ENCODE results near the gene TIGD1.
A peak's percentile ranks its signal among the peaks of the same experiment; 100 is the strongest.
"Not testable (repeated sequence)": the region's sequence is repeated elsewhere in the genome, so short reads cannot be mapped to it uniquely, and the experiment has no call there.

Gene TIGD1

DNA sequence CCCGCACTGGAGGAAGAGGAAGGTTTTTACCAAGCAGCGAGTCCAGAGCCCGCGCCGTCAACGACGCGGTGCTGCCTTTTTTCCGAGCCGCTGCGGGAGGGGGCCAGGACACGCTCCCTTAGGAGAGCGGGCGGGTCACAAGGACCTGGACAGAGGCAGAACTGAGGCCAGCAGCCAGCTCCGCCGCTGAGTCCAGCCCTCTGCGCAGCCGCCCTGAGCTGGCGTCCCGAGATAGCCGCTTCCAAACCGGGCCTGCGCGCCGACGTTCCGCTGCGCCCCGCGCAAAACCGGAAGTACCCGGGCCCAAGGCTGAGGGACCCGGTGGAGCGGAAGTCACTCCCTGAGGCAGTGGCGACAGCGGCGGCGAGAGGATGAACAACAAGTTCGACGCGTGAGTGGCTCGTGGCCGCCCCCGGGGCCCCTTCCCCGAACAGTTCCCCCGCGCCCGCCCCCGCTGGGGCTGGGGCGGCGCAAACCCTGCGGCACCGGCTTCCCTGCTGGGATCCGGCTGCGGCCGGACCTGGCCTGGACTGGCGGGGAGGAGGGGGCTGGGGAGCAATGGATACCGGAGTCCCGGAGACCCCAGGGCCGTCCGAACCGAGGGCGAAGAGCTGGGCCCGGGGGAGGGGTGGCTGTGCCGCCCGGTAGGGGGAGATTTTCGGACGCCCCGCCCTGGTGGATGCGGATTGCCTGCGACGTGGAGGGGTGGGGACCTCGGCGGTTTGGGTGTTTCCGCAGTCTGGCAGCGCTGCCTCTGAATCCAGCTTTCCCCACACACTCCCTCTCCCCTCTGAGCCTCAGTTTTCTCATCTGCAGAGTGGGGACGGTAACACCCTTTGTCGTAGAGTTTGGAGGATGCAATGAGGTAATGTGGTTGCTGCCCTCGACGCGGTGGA, at the start of gene TIGD1, which contains the start of gene EIF4E2:
Gene TIGD1, minus strand, starts transcription at position 204 of the 896 bp plus-strand sequence. CDS start 675 bp downstream, outside the sequence.
Gene EIF4E2, plus strand, starts transcription at position 336 of the 896 bp plus-strand sequence. Its CDS starts 36 bp downstream, at position 372.
- DNase-seq: peak; percentile 91

DNA sequence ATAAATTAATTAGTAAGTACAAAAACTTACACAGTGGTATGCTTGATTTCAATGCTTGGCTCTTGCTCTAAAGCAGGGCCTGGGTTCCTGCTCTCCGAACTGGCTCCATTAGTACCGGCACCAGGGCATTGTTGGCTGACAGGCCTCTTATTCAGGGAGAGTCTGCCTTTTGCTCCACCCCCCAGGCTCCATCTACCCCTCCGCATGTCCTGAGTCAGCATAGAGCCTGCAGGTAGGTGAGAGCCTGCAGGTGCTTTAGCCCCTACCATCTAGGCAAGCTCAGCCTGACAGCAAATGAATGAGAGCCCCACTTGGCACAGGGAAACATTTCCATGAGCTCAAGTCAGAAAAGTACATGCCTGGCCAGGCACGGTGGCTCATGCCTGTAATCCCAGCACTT, 47.9 kb upstream of the TIGD1 start:
- DNase-seq: no peak

DNA sequence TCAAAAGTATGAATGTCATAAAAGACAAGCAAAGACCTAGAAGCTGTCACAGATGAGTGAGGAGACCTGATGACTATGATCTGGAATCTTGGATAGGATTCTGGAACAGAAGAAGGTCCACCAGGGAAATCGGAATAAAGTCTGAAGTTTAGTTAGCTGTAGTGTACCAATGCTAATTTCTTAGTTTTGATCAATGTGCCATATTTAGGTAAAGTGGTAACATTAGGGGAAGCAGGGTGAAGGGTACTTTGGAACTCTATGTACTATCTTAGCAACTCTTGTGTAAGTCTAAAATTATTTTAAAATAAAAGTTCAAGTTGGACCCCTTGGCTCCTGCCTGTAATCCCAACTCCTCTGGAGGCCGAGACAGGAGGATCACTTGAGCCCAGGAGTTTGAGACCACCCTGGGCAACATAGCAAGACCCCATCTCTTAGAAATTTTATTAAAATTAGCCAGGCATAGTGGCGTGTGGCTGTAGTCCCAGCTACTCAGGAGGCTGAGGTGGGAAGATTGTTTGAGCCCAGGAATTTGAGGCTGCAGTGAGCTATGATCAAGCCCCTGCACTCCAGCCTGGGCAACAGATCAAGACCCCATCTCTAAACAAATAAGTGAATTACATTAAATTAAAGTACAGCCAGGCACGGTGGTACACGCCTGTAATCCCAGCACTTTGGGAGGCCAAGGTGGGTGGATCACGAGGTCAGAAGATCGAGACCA, 47.2 kb upstream of the TIGD1 start:
- DNase-seq: no peak

- DNase-seq: no peak
These were observed 43.6 kb upstream of the TIGD1 start for GRCh38 chr2:232593982-232594381.

GRCh38 chr2:232592772-232593395, 42.5 kb upstream of the TIGD1 start:
- DNase-seq: no peak

DNA sequence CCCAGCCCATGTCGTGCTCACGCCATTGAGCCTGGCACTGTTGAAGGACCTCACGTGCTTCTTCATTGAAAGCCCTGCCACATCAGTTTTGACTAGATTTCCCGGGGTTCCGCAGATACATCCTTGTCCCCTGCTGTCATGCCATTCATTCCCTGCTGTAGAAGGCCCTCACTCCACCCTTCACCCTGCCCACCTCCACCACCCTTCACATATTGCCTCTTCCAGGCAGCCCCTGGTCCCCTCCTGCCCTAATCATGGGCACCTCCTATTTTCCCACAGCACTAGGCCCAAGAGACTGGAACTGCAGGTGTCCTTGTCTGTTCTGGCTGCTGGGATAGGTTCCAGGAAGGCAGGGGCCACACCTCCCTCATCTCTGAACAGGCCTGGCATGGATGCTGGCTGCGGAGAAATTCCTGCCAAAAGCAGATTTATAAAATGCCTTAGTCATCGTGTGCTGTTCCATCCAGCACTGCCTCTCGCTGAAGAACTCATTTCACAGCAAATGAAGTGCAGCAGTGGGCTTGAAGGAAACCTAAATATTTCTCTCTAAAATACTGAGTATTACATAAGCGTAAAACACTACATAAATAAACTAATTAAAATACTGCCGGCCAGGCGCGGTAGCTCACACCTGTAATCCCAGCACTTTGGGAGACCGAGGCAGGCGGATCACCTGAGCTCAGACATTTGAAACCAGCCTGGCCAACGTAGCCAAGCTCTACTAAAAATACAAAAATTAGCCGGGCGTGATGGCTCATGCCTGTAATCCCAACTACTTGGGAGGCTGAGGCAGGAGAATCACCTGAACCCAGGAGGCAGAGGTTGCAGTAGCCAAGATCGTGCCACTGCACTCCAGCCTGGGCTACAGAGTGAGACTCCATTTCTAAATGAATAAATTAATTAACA, 38.6 kb upstream of the TIGD1 start:
- DNase-seq: no peak

DNA sequence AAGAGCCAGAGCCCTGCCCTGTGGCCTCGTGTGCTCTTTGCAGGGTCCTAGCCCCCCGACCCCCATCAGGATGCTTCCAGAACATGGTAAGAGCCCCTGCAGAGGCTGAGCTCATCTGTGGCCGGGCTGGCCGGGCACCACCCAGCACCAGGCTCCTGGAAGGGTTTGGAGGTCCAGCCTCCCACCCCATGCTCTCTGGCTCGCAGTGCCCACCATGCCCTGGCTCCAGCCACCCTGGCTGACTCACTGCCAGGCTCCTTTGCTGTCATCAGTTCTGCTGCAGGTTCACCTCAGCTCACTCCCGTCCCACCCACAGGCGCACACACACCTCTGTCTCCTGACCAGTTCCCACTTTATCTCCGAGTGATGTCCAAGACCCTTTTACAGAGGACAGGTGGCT, 37.7 kb upstream of the TIGD1 start:
- no peak for DNase-seq

GRCh38 chr2:232587512-232587911, 37.2 kb upstream of the TIGD1 start:
- DNase-seq: no peak

GRCh38 chr2:232586943-232587505, 36.7 kb upstream of the TIGD1 start:
- DNase-seq: no peak

DNA sequence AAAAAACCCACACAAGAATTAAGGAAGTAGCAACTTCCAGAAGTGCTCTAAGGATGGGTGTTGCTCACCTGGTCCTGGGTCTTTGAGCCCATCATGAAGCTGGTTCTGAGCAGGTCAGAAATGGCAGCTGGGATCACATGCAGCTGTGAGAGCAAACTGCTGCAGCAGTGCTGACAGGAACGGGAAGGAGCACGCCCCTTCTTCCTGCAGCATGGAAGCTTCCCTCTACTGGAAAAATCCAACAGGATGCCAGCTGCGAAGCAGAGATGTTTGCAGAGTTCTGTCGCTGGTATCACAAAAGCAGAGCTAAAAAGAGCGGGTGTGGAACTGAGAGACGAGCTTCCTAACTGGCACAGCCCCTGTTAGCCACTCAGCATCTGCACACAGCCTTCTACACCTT, 33.9 kb upstream of the TIGD1 start:
- no peak for DNase-seq

DNA sequence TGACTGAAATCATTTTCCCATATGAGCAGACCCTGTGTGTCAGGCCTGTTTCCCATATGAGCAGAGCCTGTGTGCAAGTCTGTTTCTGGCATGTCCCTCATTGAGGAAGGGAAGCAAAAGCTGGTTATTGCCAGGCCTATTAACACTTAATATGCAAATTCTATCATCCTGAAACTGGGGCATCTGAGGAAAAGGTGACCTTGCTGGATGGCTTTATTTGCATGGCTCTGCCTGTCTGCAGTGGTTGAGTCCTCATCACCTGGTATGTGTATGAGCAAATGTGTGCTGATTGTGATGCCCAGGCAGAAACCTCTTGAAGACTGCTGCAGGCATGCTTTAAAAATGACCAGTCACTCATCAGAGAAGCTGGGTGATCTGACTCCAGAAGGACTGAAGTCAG, 31.4 kb upstream of the TIGD1 start:
- DNase-seq: no peak

- DNase-seq: no peak
These were observed 30.3 kb upstream of the TIGD1 start for GRCh38 chr2:232580648-232580981.

DNA sequence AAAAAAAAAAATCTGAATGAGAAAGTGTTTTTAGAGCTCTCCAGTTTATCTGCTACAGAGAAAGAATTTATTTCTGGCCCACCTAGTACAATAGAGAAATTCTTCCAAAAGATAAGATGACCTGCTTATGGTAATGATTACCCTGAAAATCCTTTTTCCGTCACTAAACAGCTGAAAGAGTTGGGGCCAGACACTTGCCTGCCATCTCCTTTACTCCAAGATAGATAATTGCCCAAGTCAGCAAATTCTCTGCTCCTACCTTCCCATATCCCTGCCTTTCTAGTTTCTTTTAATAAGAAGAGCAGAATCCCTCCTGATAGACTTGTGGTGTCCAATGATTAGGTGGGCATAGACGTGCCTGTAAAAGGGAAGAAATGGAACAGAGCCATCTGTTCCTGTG, 28.3 kb upstream of the TIGD1 start:
- DNase-seq: no peak

DNA sequence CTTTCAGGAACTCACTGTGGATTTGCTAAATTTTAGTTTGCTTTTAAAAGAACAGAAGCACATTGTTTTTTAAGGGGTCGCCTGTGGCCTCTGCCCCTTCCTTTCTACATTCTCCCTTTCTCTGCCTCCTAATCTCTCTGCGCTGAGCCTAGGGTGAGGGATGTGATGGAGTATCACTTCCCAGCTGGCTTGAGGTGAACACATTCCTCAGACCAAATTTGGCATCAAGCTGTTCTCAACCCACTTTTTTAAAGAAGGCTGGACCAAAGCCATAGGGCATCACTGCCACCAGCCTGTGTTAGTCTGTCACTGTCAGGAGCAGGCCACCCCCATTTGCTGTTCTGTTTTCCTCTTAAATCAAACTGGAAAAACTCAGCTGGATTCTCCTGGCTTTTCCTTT, 27.5 kb upstream of the TIGD1 start:
- no peak for DNase-seq

DNA sequence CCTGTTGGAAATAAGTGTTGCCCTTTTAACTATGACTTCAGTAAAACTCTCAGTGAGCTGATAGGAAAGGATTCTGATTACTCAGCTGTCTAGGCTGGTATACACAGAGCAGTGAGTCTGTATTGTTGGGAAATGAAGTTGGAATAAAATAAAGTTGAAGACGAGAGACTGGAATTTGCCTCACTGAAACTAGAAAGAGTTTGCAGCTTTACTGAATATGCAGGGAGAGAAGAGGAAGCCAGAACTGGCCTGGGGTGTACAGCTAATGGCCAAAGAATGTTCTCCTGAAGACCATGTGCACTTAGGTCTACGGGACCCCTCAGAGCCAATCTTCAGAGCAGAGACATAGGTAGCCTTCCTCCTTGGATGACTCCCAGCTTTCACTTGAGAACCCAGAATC, 26.6 kb upstream of the TIGD1 start:
- DNase-seq: no peak

- DNase-seq: no peak
These were observed 25.0 kb upstream of the TIGD1 start for GRCh38 chr2:232575404-232575746.

DNA sequence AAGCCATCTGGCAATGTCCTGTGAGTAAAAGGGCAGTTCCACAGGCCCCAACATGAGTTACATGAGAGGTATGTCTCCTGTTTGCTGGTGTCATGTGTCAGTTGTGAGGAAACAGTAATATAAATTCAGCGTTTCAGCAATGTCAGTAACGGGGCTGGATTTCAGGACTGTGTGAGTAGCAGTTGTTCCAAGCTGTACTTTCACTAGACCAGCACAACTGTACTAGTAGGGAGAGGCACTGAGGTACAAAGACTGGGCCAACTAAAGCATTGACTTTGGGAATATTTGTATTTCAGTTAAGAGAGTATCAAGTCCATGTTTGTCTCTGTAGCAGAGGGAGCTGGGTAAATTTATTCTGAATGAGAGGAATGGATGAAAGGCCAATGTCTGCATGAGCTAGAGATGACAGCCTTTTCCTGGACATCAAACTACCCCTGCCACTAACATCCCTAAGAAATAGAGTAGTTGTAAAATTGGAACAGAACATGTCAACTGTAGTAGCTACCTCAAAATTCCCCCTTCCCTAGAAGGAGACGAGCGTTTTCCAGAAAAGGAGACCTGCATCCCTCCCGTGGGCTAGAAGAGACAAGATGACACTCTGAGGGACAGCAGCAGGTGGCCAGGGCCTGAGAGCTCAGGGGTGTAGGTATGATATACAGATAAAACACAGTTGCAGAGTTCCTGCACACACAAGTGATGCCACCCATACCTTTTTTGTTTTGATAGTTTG, 24.5 kb upstream of the TIGD1 start:
- DNase-seq: no peak

GRCh38 chr2:232573771-232574435, 23.5 kb upstream of the TIGD1 start:
- DNase-seq: no peak

DNA sequence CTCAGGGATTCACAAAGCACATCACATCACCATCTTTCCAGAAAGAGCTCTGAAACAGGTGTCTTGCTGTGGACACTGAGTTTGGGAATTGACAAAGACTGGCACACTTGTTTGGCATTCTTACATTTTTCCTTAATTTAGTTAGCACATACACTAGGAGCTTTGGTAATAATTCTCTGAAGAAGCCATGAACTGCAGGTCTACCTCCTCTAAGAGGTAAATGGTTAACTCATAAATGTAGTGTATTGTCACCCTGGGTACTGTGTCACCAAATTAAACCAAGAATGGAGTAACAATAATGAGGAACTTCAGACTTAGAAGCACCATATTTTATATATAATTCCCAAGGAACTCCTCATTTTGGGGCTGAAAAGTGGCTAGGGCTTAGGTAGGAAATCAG, 22.7 kb upstream of the TIGD1 start:
- no peak for DNase-seq

DNA sequence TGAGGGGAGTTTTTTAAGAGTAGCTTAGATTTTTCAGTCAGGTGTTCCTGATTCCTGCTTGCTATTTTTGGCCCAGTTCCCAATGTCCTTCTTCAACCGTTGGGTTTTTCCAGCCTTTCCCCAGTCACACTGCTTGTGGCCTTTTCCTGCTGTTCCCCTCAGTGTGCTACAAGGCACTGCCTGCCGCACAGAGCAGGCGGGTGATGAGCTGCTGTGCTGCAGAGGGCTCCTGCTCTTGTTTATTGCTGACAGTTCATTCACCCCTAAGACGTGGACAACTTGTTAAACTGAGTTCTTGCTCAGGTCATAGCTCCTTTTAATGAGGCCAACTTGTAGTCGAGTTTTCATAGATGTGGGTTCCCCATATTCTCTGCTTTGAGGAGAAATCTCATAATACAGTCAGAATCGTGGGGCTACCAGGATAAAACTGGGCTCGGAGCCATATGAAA, 20.7 kb upstream of the TIGD1 start:
- DNase-seq: no peak

DNA sequence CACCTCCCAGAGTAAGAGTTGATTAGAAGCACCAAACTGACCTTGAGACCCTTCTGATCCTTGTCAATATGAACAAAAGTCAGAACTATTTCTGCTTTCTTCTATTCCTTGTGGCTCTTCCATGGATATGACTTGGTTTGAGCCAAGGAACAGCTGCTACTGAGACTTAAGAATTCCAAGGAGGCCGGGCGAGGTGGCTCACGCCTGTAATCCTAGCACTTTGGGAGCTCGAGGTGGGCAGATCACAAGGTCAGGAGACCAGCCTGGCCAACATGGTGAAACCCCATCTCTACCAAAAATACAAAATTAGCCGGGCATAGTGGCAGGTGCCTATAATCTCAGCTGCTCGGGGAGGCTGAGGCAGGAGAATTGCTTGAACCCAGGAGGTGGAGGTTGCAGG, 20.1 kb upstream of the TIGD1 start:
- DNase-seq: not testable (repeated sequence)

Data from CD4-positive, alpha-beta T cell treated with Interleukin-15 for 1 hour (primary cell).